ENCODE measurements around the gene AMBN.
"Not testable (repeated sequence)": the region's sequence is repeated elsewhere in the genome, so short reads cannot be mapped to it uniquely, and the experiment has no call there.

AMBN gene

DNA sequence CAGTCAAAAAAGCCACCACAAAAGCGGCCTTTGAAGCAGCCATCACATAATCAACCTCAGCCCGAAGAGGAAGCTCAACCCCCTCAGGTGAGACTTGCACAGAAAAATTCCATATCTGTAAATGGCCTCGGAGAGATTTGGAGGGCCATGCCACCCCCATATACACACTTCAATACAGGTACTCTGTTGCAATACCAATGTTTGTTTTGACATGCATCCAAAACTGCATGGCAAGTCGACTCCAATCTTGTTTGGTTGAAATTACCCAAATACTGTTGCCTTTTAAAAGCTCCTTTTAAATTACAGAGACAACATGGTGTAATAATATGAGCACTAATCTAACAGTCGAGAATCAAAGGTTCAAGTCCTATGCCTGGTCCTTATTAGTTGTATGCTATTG is 42.4 kb downstream of the AMBN start:
- TF ChIP-seq, protein P1, sequence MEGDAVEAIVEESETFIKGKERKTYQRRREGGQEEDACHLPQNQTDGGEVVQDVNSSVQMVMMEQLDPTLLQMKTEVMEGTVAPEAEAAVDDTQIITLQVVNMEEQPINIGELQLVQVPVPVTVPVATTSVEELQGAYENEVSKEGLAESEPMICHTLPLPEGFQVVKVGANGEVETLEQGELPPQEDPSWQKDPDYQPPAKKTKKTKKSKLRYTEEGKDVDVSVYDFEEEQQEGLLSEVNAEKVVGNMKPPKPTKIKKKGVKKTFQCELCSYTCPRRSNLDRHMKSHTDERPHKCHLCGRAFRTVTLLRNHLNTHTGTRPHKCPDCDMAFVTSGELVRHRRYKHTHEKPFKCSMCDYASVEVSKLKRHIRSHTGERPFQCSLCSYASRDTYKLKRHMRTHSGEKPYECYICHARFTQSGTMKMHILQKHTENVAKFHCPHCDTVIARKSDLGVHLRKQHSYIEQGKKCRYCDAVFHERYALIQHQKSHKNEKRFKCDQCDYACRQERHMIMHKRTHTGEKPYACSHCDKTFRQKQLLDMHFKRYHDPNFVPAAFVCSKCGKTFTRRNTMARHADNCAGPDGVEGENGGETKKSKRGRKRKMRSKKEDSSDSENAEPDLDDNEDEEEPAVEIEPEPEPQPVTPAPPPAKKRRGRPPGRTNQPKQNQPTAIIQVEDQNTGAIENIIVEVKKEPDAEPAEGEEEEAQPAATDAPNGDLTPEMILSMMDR (IDR thresholded peaks at IDR 0.05; ENCODE audit: insufficient read depth, low read length, poor library complexity, severe bottlenecking) = no peak
- no peak for TF ChIP-seq EZH2phosphoT487 (conservative IDR thresholded peaks at IDR 0.05; ENCODE audit: low read length)
- H3F3A ChIP-seq (ENCODE audit: insufficient read depth) = no peaks in the 10 kb centered on the region
- no peak overlapping the region for H2AFZ ChIP-seq (ENCODE audit: low read depth, low read length, severe bottlenecking)
- H4K20me1 ChIP-seq (ENCODE audit: low read depth, low read length) = no peaks in the 10 kb centered on the region
- no peaks in the 10 kb centered on the region for H3K79me2 ChIP-seq (ENCODE audit: insufficient read depth, low read length)
- H3K4me3 ChIP-seq (ENCODE audit: insufficient read depth, low read length, poor library complexity, severe bottlenecking) = no peak overlapping the region
- no peaks in the 10 kb centered on the region for H3K27me3 ChIP-seq (ENCODE audit: low read length)
- no peak overlapping the region for H3K9ac ChIP-seq (ENCODE audit: low read length)
- H3K9me3 ChIP-seq (ENCODE audit: insufficient read depth, low read length) = no peaks in the 10 kb centered on the region
- H3K27ac ChIP-seq (ENCODE audit: low read depth, low read length) = no peak overlapping the region
- no peak overlapping the region for H3K4me2 ChIP-seq (ENCODE audit: low read depth, low read length, poor library complexity, severe bottlenecking)
- H3K36me3 ChIP-seq (ENCODE audit: low read length) = no peaks in the 10 kb centered on the region
- H3K9me2 ChIP-seq (replicated peaks; ENCODE audit: insufficient read depth, low read length) = no peaks in the 10 kb centered on the region

- Histone ChIP-seq H3K27me3 (ENCODE audit: low read length) (no peaks in the 10 kb centered on the region), H3K4me3 (ENCODE audit: insufficient read depth, low read length, poor library complexity, severe bottlenecking) (no peak overlapping the region), H3F3A (ENCODE audit: insufficient read depth) (no peaks in the 10 kb centered on the region), H3K27ac (ENCODE audit: low read depth, low read length) (no peak overlapping the region), H3K9ac (ENCODE audit: low read length) (no peak overlapping the region), H4K20me1 (ENCODE audit: low read depth, low read length) (no peaks in the 10 kb centered on the region), H3K36me3 (ENCODE audit: low read length) (no peaks in the 10 kb centered on the region), H3K9me3 (ENCODE audit: insufficient read depth, low read length) (no peaks in the 10 kb centered on the region), H2AFZ (ENCODE audit: low read depth, low read length, severe bottlenecking) (no peak overlapping the region), H3K9me2 (replicated peaks; ENCODE audit: insufficient read depth, low read length) (no peaks in the 10 kb centered on the region), H3K4me2 (ENCODE audit: low read depth, low read length, poor library complexity, severe bottlenecking) (no peak overlapping the region), H3K79me2 (ENCODE audit: insufficient read depth, low read length) (no peaks in the 10 kb centered on the region)
- no peak for TF ChIP-seq EZH2phosphoT487 (conservative IDR thresholded peaks at IDR 0.05; ENCODE audit: low read length)
- TF ChIP-seq, protein P1 (IDR thresholded peaks at IDR 0.05; ENCODE audit: insufficient read depth, low read length, poor library complexity, severe bottlenecking) = no peak
Measured at GRCh38 chr4:70637239-70637913, 45.3 kb downstream of the AMBN start.

GRCh38 chr4:70640192-70640591 is 48.1 kb downstream of the AMBN start:
- Histone ChIP-seq H3K9me2 (replicated peaks; ENCODE audit: insufficient read depth, low read length) (no peaks in the 10 kb centered on the region), H3K4me3 (ENCODE audit: insufficient read depth, low read length, poor library complexity, severe bottlenecking) (no peak overlapping the region), H3K9me3 (ENCODE audit: insufficient read depth, low read length) (no peaks in the 10 kb centered on the region), H3K4me2 (ENCODE audit: low read depth, low read length, poor library complexity, severe bottlenecking) (no peak overlapping the region), H3K27ac (ENCODE audit: low read depth, low read length) (no peak overlapping the region), H3K27me3 (ENCODE audit: low read length) (no peaks in the 10 kb centered on the region), H3K79me2 (ENCODE audit: insufficient read depth, low read length) (no peaks in the 10 kb centered on the region), H3K36me3 (ENCODE audit: low read length) (no peaks in the 10 kb centered on the region), H4K20me1 (ENCODE audit: low read depth, low read length) (no peaks in the 10 kb centered on the region), H3K9ac (ENCODE audit: low read length) (no peak overlapping the region), H2AFZ (ENCODE audit: low read depth, low read length, severe bottlenecking) (no peak overlapping the region), H3F3A (ENCODE audit: insufficient read depth) (no peaks in the 10 kb centered on the region)
- TF ChIP-seq, protein P1 (IDR thresholded peaks at IDR 0.05; ENCODE audit: insufficient read depth, low read length, poor library complexity, severe bottlenecking) = no peak
- no peak for TF ChIP-seq EZH2phosphoT487 (conservative IDR thresholded peaks at IDR 0.05; ENCODE audit: low read length)

- not testable (repeated sequence) for H3K9ac ChIP-seq (ENCODE audit: low read length); H2AFZ ChIP-seq (ENCODE audit: low read depth, low read length, severe bottlenecking); H3K36me3 ChIP-seq (ENCODE audit: low read length); H3K9me3 ChIP-seq (ENCODE audit: insufficient read depth, low read length); H3K79me2 ChIP-seq (ENCODE audit: insufficient read depth, low read length); H3K4me3 ChIP-seq (ENCODE audit: insufficient read depth, low read length, poor library complexity, severe bottlenecking); H3K9me2 ChIP-seq (replicated peaks; ENCODE audit: insufficient read depth, low read length); H3K27ac ChIP-seq (ENCODE audit: low read depth, low read length); H3K4me2 ChIP-seq (ENCODE audit: low read depth, low read length, poor library complexity, severe bottlenecking); H3K27me3 ChIP-seq (ENCODE audit: low read length); H4K20me1 ChIP-seq (ENCODE audit: low read depth, low read length)
- peaks cover 38% of the 10 kb centered on the region; the same call in 1 of the 2 replicates for H3F3A ChIP-seq (ENCODE audit: insufficient read depth)
Measured at GRCh38 chr4:70650741-70651140, 58.7 kb downstream of the AMBN start.
